H9 (cell line): ENCODE measurements around the gene SLFN5. TPM values are rescaled to one million over a fixed set of nuclear protein-coding genes. Genes with fewer than 3 reads are reported as not detected.

Experiments used
- DNase-seq: peaks from one replicate; pipeline ENCODE4 v3.0.0-alpha.2; 2017
- H2AFZ ChIP-seq: one replicate; pipeline ENCODE4 v1.6.1; 2013; ENCODE audit warnings: mild to moderate bottlenecking, low read length, control low read depth, moderate library complexity
- H2AK5ac ChIP-seq: 2 replicates; pipeline ENCODE4 v1.6.1; 2013; ENCODE audit warnings: low read length, control low read depth, mixed read lengths; ENCODE audit not compliant: insufficient read length
- H2BK120ac ChIP-seq: one replicate; pipeline ENCODE4 v1.6.1; 2013; ENCODE audit warnings: low read depth, mild to moderate bottlenecking, low read length, control low read depth, inconsistent platforms; ENCODE audit not compliant: poor library complexity, severe bottlenecking
- H2BK12ac ChIP-seq: 2 replicates; pipeline ENCODE4 v1.6.1; 2013; ENCODE audit warnings: low read length, control low read depth, mixed read lengths, low read depth; ENCODE audit not compliant: insufficient read length
- H2BK15ac ChIP-seq: 2 replicates; pipeline ENCODE4 v1.6.1; 2013; ENCODE audit warnings: low read depth, low read length, control low read depth
- H2BK20ac ChIP-seq: one replicate; pipeline ENCODE4 v1.6.1; 2013; ENCODE audit warnings: low read depth, mild to moderate bottlenecking, low read length, control low read depth, inconsistent platforms; ENCODE audit not compliant: poor library complexity, severe bottlenecking
- H2BK5ac ChIP-seq: 2 replicates; pipeline ENCODE4 v1.6.1; 2013; ENCODE audit warnings: low read length, control low read depth, mixed read lengths; ENCODE audit not compliant: insufficient read length
- H3K14ac ChIP-seq: 2 replicates; pipeline ENCODE4 v1.6.1; 2013; ENCODE audit warnings: low read length, control low read depth; ENCODE audit not compliant: insufficient read depth
- H3K18ac ChIP-seq: 2 replicates; pipeline ENCODE4 v1.6.1; 2013; ENCODE audit warnings: low read depth, mild to moderate bottlenecking, mixed read lengths, low read length, control low read depth; ENCODE audit not compliant: insufficient read length
- H3K23ac ChIP-seq: 2 replicates; pipeline ENCODE4 v1.6.1; 2013; ENCODE audit warnings: low read length, control low read depth, mixed read lengths, low read depth; ENCODE audit not compliant: insufficient read length
- H3K23me2 ChIP-seq: 2 replicates; pipeline ENCODE4 v1.6.1; 2013; ENCODE audit warnings: low read depth, mild to moderate bottlenecking, mixed read lengths, low read length, control low read depth; ENCODE audit not compliant: insufficient read length, poor library complexity, severe bottlenecking
- H3K27ac ChIP-seq: 2 replicates; pipeline ENCODE4 v1.5.1; 2013; ENCODE audit warnings: low read length, control low read depth, mixed read lengths, low read depth; ENCODE audit not compliant: insufficient read length
- H3K27me3 ChIP-seq: 2 replicates; pipeline ENCODE4 v1.6.1; 2013; ENCODE audit warnings: low read length, control low read depth, inconsistent platforms; ENCODE audit not compliant: insufficient read depth
- H3K4ac ChIP-seq: 2 replicates; pipeline ENCODE4 v1.6.1; 2013; ENCODE audit warnings: low read depth, mild to moderate bottlenecking, control low read depth, inconsistent platforms, low read length, moderate library complexity
- H3K4me1 ChIP-seq: 2 replicates; pipeline ENCODE4 v1.6.1; 2013; ENCODE audit warnings: low read length, control low read depth, inconsistent platforms; ENCODE audit not compliant: insufficient read depth
- H3K4me2 ChIP-seq: 2 replicates; pipeline ENCODE4 v1.6.1; 2013; ENCODE audit warnings: low read length, control low read depth, mixed read lengths; ENCODE audit not compliant: insufficient read length, insufficient read depth
- H3K56ac ChIP-seq: 2 replicates; pipeline ENCODE4 v1.6.1; 2013; ENCODE audit warnings: low read depth, mild to moderate bottlenecking, mixed read lengths, low read length, control low read depth; ENCODE audit not compliant: insufficient read length
- H3K79me1 ChIP-seq: 2 replicates; pipeline ENCODE4 v1.6.1; 2013; ENCODE audit warnings: low read depth, mild to moderate bottlenecking, moderate library complexity, low read length, control low read depth, inconsistent platforms; ENCODE audit not compliant: insufficient read depth, poor library complexity, severe bottlenecking
- H3K79me2 ChIP-seq: 2 replicates; pipeline ENCODE4 v1.6.1; 2013; ENCODE audit warnings: low read length, control low read depth, inconsistent platforms; ENCODE audit not compliant: insufficient read depth
- H3K9ac ChIP-seq: 2 replicates; pipeline ENCODE4 v1.6.1; 2013; ENCODE audit warnings: low read length, control low read depth, mixed read lengths; ENCODE audit not compliant: insufficient read length; ENCODE audit errors: extremely low read depth
- H3K9me3 ChIP-seq: one replicate; pipeline ENCODE4 v1.6.1; 2013; ENCODE audit warnings: low read depth, low read length, inconsistent platforms; ENCODE audit not compliant: control insufficient read depth
- H3T11ph ChIP-seq: one replicate; pipeline ENCODE4 v1.6.1; 2013; ENCODE audit warnings: mild to moderate bottlenecking, low read length, control low read depth, inconsistent platforms
- H4K20me1 ChIP-seq: one replicate; pipeline ENCODE4 v1.6.1; 2013; ENCODE audit not compliant: control insufficient read depth, insufficient read length, insufficient read depth
- H4K5ac ChIP-seq: 2 replicates; pipeline ENCODE4 v1.6.1; 2013; ENCODE audit warnings: low read depth, mild to moderate bottlenecking, mixed read lengths, low read length, control low read depth; ENCODE audit not compliant: insufficient read length
- H4K8ac ChIP-seq: replicated peaks from 2 replicates; pipeline ENCODE4 v1.6.1; 2013; ENCODE audit warnings: low read length, control low read depth, mixed read lengths, low read depth; ENCODE audit not compliant: insufficient read length
- H4K91ac ChIP-seq: 2 replicates; pipeline ENCODE4 v1.6.1; 2013; ENCODE audit warnings: low read depth, mild to moderate bottlenecking, moderate library complexity, mixed read lengths, low read length, control low read depth; ENCODE audit not compliant: insufficient read length
- H3K27ac Mint-ChIP-seq, 3 experiments: 2 replicates in 2 of 3; 3 replicates in 1 of 3; pipeline ENCODE4 v1.8.0; 2020 to 2021; ENCODE audit warnings: mixed read lengths in 3 of 3, mild to moderate bottlenecking in 1 of 3, moderate library complexity in 1 of 3
- H3K27me3 Mint-ChIP-seq: 2 replicates; pipeline ENCODE4 v1.8.0; 2021; ENCODE audit warnings: low read depth, mild to moderate bottlenecking, moderate library complexity, mixed read lengths
- H3K36me3 Mint-ChIP-seq, 3 experiments: 2 replicates in 2 of 3; 3 replicates in 1 of 3; pipeline ENCODE4 v1.8.0; 2020 to 2021; ENCODE audit warnings: low read depth in 3 of 3, mixed read lengths in 3 of 3; ENCODE audit not compliant: insufficient read depth in 1 of 3
- H3K4me1 Mint-ChIP-seq, 2 experiments: 2 replicates each; pipeline ENCODE4 v1.8.0; 2020; ENCODE audit warnings: mixed read lengths in 2 of 2
- H3K4me3 Mint-ChIP-seq, 2 experiments: 2 replicates in 1 of 2; 3 replicates in 1 of 2; pipeline ENCODE4 v1.8.0; 2020 to 2021; ENCODE audit warnings: mild to moderate bottlenecking in 2 of 2, mixed read lengths in 2 of 2, moderate library complexity in 1 of 2
- H3K9me3 Mint-ChIP-seq, 2 experiments: 2 replicates in 1 of 2; 3 replicates in 1 of 2; pipeline ENCODE4 v1.8.0; 2020; ENCODE audit warnings: mild to moderate bottlenecking in 2 of 2, mixed read lengths in 2 of 2, moderate library complexity in 1 of 2
- CTCF ChIP-seq: fragments of 200-600 bp; sonication (generic); conservative IDR thresholded peaks from 3 replicates; pipeline ENCODE4 v1.8.0; 2021; ENCODE audit warnings: antibody characterized with exemption, mild to moderate bottlenecking
- WGBS: extraction: QIAGEN DNeasy Blood & Tissue Kit; methylation state at CpG from one replicate; pipeline ENCODE4 v1.1.7; 2013; ENCODE audit warnings: missing lambda C conversion rate, low lambda C conversion rate, mixed read lengths; ENCODE audit not compliant: insufficient read length; ENCODE audit errors: extremely low coverage; 5-methylcytosine and 5-hydroxymethylcytosine counted together
- total RNA-seq: library from RNA; stranded (reverse); gene quantifications from 2 replicates; pipeline ENCODE4 v1.2.1, GENCODE V29; 2021

The SLFN5 gene
- total RNA-seq, 1 experiment from 2014 or later = 2.9 TPM

- peaks cover 42 to 44% of the 10 kb centered on the region in 2 experiments for H3K4me1 Mint-ChIP-seq
- H3K4me3 Mint-ChIP-seq = no peak overlapping the region
- H3K79me2 ChIP-seq = no peaks in the 10 kb centered on the region
- H4K5ac ChIP-seq = no peak overlapping the region
- no peak overlapping the region for H2BK15ac ChIP-seq
- H3K4ac ChIP-seq = no peak overlapping the region
- H3K27me3 ChIP-seq = peaks cover 10% of the 10 kb centered on the region; the same call in 1 of the 2 replicates
- H3K14ac ChIP-seq = no peak overlapping the region
- H2BK12ac ChIP-seq = no peak overlapping the region
- no peak overlapping the region for H3T11ph ChIP-seq
- H3K4me2 ChIP-seq = no peak overlapping the region
- no peak overlapping the region for H2AFZ ChIP-seq
- no peak overlapping the region for H3K27ac ChIP-seq
- WGBS = no CpG with 5 or more reads among the region's 3 CpGs
- H3K79me1 ChIP-seq = no peaks in the 10 kb centered on the region
- no peak overlapping the region for H4K8ac ChIP-seq
- H3K23ac ChIP-seq = no peak overlapping the region
- no peaks in the 10 kb centered on the region; the same call in 1 of the 2 replicates for H3K4me1 ChIP-seq
- peaks cover 18% of the 10 kb centered on the region for H3K27me3 Mint-ChIP-seq
- peaks cover 12% of the 10 kb centered on the region for H3K23me2 ChIP-seq
- no peak overlapping the region for H4K91ac ChIP-seq
- no peaks in the 10 kb centered on the region; a peak in 1 of 7 replicates for H3K36me3 Mint-ChIP-seq
- no peak overlapping the region for H2BK20ac ChIP-seq
- H3K56ac ChIP-seq = no peak overlapping the region
- no peaks in the 10 kb centered on the region for H4K20me1 ChIP-seq
- no peak overlapping the region for H3K18ac ChIP-seq
- H3K9ac ChIP-seq = no peak overlapping the region
- no peak overlapping the region for H2BK5ac ChIP-seq
- H2AK5ac ChIP-seq = no peak overlapping the region
- no peak for TF ChIP-seq CTCF
- DNase-seq = no peak
- H3K9me3 ChIP-seq = no peaks in the 10 kb centered on the region
- H2BK120ac ChIP-seq = no peak overlapping the region
- H3K27ac Mint-ChIP-seq = no peak overlapping the region
- peaks cover 0 to 4% of the 10 kb centered on the region in 2 experiments; a peak in 1 of 5 replicates for H3K9me3 Mint-ChIP-seq
These were observed 69.5 kb downstream of the SLFN5 start for GRCh38 chr17:35312346-35312745.
